ENCODE measurements around the gene SREBF1. TPM values are rescaled to one million over a fixed set of nuclear protein-coding genes. Genes with fewer than 3 reads are reported as not detected.

Gene SREBF1
- total RNA-seq, 4 donors from 2014 or later = 17.0 to 255 (median 18.9) TPM

- no peak for TF ChIP-seq CTCF (IDR thresholded peaks at IDR 0.05; ENCODE audit: low read depth)
These were observed 43.2 kb downstream of the SREBF1 start for GRCh38 chr17:17793378-17794214.

GRCh38 chr17:17792551-17793377 is 44.0 kb downstream of the SREBF1 start:
- no peak for TF ChIP-seq CTCF (IDR thresholded peaks at IDR 0.05; ENCODE audit: low read depth)

GRCh38 chr17:17792037-17792550 is 44.7 kb downstream of the SREBF1 start:
- no peak for TF ChIP-seq CTCF (IDR thresholded peaks at IDR 0.05; ENCODE audit: low read depth)

- no peak for TF ChIP-seq CTCF (IDR thresholded peaks at IDR 0.05; ENCODE audit: low read depth)
These were observed 45.9 kb downstream of the SREBF1 start for GRCh38 chr17:17790637-17791464.

- TF ChIP-seq CTCF (IDR thresholded peaks at IDR 0.05; ENCODE audit: low read depth) = no peak
These were observed 46.8 kb downstream of the SREBF1 start for GRCh38 chr17:17789828-17790636.

- no peak for TF ChIP-seq CTCF (IDR thresholded peaks at IDR 0.05; ENCODE audit: low read depth)
These were observed 47.4 kb downstream of the SREBF1 start for GRCh38 chr17:17789410-17789809.

All from subcutaneous adipose tissue (tissue), 4 donors.